ENCODE data around the gene ADIPOR2.

DNA sequence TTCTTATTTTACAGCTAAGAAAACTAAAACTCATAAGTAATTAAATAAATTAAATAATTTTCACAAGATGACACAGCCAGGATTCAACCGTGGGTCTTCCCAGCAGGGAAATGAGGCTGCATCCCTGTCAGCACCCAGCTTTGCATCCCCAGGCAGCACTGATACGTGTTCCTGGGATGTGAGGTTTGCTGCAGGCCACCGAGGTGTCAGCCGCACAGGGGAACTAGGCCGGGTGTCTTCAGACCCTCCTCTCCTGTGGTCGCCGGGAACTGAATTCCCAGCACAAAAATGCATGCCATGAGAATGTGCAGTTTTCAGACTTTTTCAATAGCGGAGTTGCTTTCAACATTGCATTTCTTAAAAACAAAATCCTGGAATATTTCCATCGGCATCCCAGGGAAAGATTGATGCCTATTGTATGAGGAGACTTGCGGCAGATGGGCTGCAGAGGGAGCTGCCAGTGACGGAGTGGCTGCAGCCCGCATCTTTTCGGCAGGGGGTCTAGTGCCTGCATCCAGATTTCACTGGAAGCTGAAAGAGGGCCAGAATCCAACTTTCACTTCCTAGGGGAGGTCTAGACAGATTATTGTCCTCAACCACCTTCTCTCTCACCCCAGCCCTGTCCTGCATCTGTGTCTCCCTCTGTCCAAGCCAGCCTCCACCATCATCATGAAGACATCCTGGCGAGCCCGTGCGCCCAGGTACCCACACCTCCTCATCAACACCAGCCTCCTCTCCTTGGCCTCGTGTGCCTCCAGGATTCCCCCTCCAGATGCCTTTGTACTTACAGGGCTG lies 142.1 kb downstream of the ADIPOR2 start:
- TF ChIP-seq POLR2A (IDR thresholded peaks at IDR 0.05; ENCODE audit: low read depth, low read length) (no peak), POLR2AphosphoS5 (IDR thresholded peaks at IDR 0.05; ENCODE audit: low read depth, low read length) (no peak)
